Activated CD8-positive, alpha-beta memory T cell treated with anti-CD3 and anti-CD28 coated beads for 48 hours (primary cell): ENCODE results near the gene GAK.

ENCODE experiments used
- DNase-seq, 3 experiments: peaks; one replicate each; pipeline ENCODE4 v3.0.0-alpha.2; 2020; ENCODE audit warnings: low read depth in 2 of 3, low spot score in 2 of 3

GAK gene

GRCh38 chr4:892780-893179 is 39.3 kb downstream of the GAK start:
- DNase-seq: no peak

GRCh38 chr4:891747-892146 is 40.4 kb downstream of the GAK start:
- no peak for DNase-seq

GRCh38 chr4:890036-890695 is 42.0 kb downstream of the GAK start:
- no peak for DNase-seq

GRCh38 chr4:889516-889915 is 42.6 kb downstream of the GAK start:
- no peak for DNase-seq

DNA sequence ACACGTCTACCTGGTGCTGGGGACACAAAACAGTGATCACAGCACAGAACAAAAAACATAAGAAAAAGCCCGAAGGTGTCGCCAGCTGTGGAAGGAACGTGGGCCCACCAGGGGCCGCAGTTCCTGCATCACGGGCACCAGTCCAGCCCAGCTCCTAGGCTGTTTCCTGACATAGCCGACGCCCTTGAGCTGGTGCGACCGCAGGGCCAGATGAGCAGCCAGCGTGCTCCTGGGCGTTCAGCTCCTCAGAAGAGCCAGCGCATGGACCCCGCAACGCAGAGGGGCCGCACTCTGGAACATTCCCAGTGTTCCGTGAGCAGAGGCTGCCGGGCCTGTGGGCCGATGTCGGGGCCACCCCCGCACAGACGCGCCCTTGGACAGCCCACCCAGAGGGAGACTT is 44.1 kb downstream of the GAK start:
- DNase-seq: no peak

GRCh38 chr4:887034-887763 is 44.9 kb downstream of the GAK start:
- no peak for DNase-seq

DNA sequence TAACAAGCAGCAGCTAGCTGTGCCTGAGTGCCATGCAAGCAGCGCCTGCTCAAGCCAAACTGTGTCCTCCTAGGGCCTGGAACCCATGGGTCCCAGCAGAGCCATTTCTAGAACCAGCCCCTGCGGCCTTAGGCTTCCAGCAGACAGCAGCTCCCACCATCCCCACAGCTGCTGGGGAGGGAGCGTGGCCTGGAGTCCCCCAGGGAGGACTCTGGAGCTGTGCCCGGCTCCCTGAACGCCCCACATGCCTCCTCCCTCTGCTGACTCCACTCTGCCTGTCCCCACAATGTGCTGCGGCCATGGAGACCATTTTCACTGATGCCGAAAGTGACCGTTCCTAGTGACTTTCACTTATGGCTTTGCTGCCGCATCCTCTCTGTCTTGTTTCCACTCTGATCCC is 45.9 kb downstream of the GAK start:
- no peak for DNase-seq

DNA sequence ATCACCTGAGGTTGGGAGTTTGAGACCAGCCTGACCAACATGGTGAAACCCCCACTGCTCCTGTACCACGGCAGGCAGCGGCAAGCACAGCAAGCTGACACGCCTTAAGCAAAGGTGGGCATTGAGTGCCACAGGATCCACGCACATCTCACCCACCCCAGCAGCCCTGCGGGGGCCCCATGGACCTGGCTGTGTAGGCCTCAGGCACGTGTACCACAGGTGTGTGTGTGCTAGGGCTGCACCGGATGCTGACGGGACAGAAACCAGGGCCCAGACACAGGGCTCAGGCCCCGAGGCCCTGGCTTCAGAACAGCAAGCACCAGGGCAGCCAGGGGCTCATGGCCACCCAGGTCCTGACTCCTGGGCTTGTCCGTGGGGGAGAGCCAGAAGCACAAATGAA is 46.8 kb downstream of the GAK start:
- DNase-seq: no peak

GRCh38 chr4:884896-885295 is 47.2 kb downstream of the GAK start:
- no peak for DNase-seq

GRCh38 chr4:884259-884658 is 47.9 kb downstream of the GAK start:
- DNase-seq: no peak

- DNase-seq: no peak
Observed at GRCh38 chr4:883377-884095, 48.6 kb downstream of the GAK start.

- DNase-seq: no peak
Observed at GRCh38 chr4:882646-883045, 49.5 kb downstream of the GAK start.

GRCh38 chr4:881709-882108 is 50.4 kb downstream of the GAK start:
- no peak for DNase-seq

GRCh38 chr4:880684-881405 is 51.3 kb downstream of the GAK start:
- no peak for DNase-seq

GRCh38 chr4:879729-880077 is 52.4 kb downstream of the GAK start:
- peak; percentile 29 to 42 (median 35) for DNase-seq

DNA sequence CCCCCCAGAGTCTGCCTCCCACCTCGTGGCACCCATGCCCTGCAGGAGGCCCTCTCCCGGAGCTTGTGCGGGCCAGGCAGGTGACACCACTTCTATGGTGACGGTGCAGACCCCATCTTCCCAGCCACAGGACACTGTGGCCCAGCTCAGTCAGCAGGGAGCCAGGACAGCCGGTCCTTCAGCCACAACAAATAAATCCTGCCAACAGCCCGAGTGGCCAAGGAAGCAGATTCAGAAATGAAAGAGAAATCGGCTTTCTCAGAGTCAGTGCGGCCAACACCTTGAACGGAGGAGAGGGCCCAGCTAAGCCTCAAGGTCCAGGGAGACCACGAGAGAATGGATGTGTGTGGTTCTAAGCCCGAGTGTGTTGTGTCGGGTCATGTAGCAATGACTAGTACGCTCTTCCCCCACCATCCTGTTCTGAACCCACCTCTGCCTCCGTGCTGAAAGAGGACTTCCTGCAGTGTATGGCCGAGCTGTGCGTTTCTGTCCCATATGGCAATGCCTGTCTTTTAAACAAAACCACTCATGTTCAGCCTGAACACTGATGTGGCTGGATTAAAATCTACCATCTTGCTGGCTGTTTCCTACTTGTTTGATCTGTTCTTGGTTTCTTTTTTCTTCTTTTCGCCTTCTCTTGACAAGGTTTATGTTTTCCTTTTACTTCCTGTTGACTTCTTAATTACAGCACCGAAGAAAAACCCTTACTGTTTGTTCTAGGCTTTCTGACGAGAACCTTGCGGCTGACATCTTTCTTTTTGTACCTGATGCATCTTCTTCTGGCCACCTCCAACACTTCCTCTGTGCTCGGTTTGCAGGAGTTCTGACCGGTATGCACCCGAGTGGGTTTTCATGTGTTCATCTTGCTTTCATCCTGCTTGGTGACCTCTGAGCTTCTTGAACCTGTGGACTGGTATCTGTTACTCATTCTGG is 53.1 kb downstream of the GAK start:
- DNase-seq: peak in 1 of 3 experiments; percentile 10

DNA sequence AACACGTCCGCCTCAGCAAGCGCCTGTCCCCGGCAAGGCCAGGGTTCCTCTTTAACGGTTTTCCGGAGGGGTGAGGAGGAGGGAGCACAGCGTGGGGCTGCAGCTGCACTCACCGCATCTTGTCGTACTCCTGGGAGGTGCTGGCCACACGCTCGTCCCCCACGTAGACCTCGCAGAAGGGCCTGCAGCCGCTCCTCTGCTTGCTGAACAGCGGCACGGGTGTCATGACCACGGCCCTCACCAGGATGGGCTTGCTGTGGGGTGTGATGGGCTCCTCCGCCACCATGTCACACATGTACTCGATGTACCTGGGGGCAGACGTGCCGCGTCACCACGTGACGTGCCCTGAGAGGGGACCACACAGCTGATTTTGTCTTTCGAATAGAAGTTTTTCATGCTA is 54.6 kb downstream of the GAK start:
- no peak for DNase-seq

- no peak for DNase-seq
Observed at GRCh38 chr4:876780-877179, 55.3 kb downstream of the GAK start.

DNA sequence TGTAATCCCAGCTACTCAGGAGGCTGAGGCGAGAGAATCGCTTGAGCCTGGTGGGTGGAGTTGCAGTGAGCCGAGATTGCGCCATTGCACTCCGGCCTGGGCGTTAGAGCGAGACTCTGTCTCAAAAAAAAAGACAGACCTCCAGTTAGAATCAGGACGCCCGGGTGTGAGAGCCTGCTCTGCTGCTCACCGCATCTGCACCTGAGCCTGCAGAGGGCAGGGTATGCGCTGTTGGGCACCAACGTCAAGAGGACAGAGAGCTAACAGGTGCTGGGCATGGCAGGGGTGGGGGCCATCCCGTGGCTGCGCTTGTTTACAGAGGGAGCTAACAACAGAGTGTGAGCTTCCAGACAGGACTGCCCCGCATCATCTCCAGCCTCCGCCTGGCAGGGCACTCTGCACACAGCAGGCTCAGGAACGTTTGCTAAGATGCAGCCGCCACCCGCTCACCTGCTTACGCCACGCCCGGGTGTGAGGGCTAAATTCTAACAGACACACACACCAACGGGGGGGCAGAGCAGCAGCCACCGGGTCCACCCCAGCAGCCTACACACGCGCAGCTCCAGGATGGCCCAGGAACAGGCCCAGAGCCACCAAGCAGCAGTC is 56.2 kb downstream of the GAK start:
- DNase-seq: no peak
